GM12878 (cell line): Measurements from ENCODE around the gene CACNA1E. TPM values are rescaled to one million over a fixed set of nuclear protein-coding genes. Genes with fewer than 3 reads are reported as not detected.

Source experiments
- BHLHE40 ChIP-seq, 2 experiments: fragments of 450-650 bp in 1 of 2; IDR thresholded peaks; 2 replicates each; pipeline ENCODE4 v1.6.1; 2011 to 2017; ENCODE audit warnings: low read depth in 2 of 2, borderline replicate concordance in 1 of 2, improper control_type of control experiment in 1 of 2, low read length in 1 of 2, mild to moderate bottlenecking in 1 of 2
- BRCA1 ChIP-seq: IDR thresholded peaks from 2 replicates; pipeline ENCODE4 v1.6.1; 2011; ENCODE audit warnings: low read depth, low read length, improper control_type of control experiment
- DPF2 ChIP-seq: fragments of 450-650 bp; IDR thresholded peaks from 2 replicates; pipeline ENCODE4 v1.6.1; 2017; ENCODE audit warnings: mild to moderate bottlenecking
- EED ChIP-seq: sonication (generic); IDR thresholded peaks from 2 replicates; pipeline ENCODE4 v1.6.1; 2016; ENCODE audit warnings: antibody characterized with exemption, low read depth
- EGR1 ChIP-seq, 2 experiments: IDR thresholded peaks; 1 replicate in 1 of 2; 2 replicates in 1 of 2; pipeline ENCODE4 v1.6.1; 2011 to 2012; ENCODE audit warnings: low read depth in 2 of 2, low read length in 2 of 2, borderline replicate concordance in 1 of 2, mild to moderate bottlenecking in 1 of 2, moderate library complexity in 1 of 2
- EP300 ChIP-seq, 2 experiments: fragments of 150-350 bp in 1 of 2; IDR thresholded peaks; 2 replicates each; pipeline ENCODE4 v1.6.1; 2011 to 2012; ENCODE audit warnings: low read depth in 2 of 2, low read length in 2 of 2, borderline replicate concordance in 1 of 2, improper control_type of control experiment in 1 of 2, inconsistent platforms in 1 of 2; ENCODE audit not compliant: control insufficient read depth in 1 of 2
- EZH2 ChIP-seq: IDR thresholded peaks from 2 replicates; pipeline ENCODE4 v1.6.1; 2012; ENCODE audit warnings: low read depth, mild to moderate bottlenecking, control low read depth, inconsistent platforms, low read length, borderline replicate concordance; ENCODE audit not compliant: control insufficient read depth
- IRF4 ChIP-seq: IDR thresholded peaks from 2 replicates; pipeline ENCODE4 v1.6.1; 2011; ENCODE audit warnings: low read depth, low read length
- MEF2A ChIP-seq: IDR thresholded peaks from 2 replicates; pipeline ENCODE4 v1.6.1; 2011; ENCODE audit warnings: low read depth, mild to moderate bottlenecking, low read length, moderate library complexity; ENCODE audit not compliant: insufficient read depth
- MEF2B ChIP-seq: fragments of 450-650 bp; IDR thresholded peaks from 2 replicates; pipeline ENCODE4 v1.6.1; 2018; ENCODE audit warnings: mild to moderate bottlenecking, moderate library complexity; ENCODE audit not compliant: partially characterized antibody, poor library complexity, severe bottlenecking
- MTA2 ChIP-seq: fragments of 450-650 bp; IDR thresholded peaks from 2 replicates; pipeline ENCODE4 v1.6.1; 2016; ENCODE audit warnings: low read depth, mild to moderate bottlenecking, moderate library complexity
- POU2F2 ChIP-seq: IDR thresholded peaks from 3 replicates; pipeline ENCODE4 v1.6.1; 2011; ENCODE audit warnings: low read depth, mild to moderate bottlenecking, low read length, borderline replicate concordance
- RCOR1 ChIP-seq: conservative IDR thresholded peaks from 2 replicates; pipeline ENCODE4 v1.6.1; 2012; ENCODE audit warnings: low read depth, low read length, improper control_type of control experiment
- RUNX3 ChIP-seq: IDR thresholded peaks from 2 replicates; pipeline ENCODE4 v1.6.1; 2012; ENCODE audit warnings: low read length, inconsistent platforms
- TCF12 ChIP-seq: IDR thresholded peaks from 2 replicates; pipeline ENCODE4 v1.6.1; 2011; ENCODE audit warnings: low read depth, mild to moderate bottlenecking, low read length
- polyA plus RNA-seq, 11 experiments: library from polyadenylated mRNA; depleted of rRNA in 4 of 11; unstranded in 6 of 11; stranded (reverse) in 5 of 11; fragments of >200 nt; fragmentation: Nextera tagmentation in 4 of 11; fragmentation: Illumina TruSeq in 1 of 11; extraction: Ambion mirVana in 4 of 11; extraction: Trizol in 1 of 11; gene quantifications; 1 replicate in 1 of 11; 2 replicates in 10 of 11; pipeline versions ENCODE4 v1.2.1 to v1.2.3, GENCODE V29; 2011 to 2016; ENCODE audit warnings: inconsistent platforms in 2 of 11, missing spikeins in 2 of 11, low read depth in 1 of 11
- total RNA-seq, 4 experiments: library from RNA; depleted of rRNA in 3 of 4; stranded (reverse); fragments of >200 nt in 3 of 4; fragmentation: Illumina TruSeq in 1 of 4; extraction: Trizol in 1 of 4; gene quantifications; 2 replicates each; pipeline versions ENCODE4 v1.2.1 to v1.2.3, GENCODE V29; 2013 to 2021
- TF ChIP-seq, protein P1 (sequence below): IDR thresholded peaks from 2 replicates; pipeline ENCODE4 v1.6.1; 2011; ENCODE audit warnings: low read depth, mild to moderate bottlenecking, low read length, moderate library complexity, borderline replicate concordance; ENCODE audit errors: extremely low read depth
- TF ChIP-seq, protein P2 (sequence below): fragments of 450-650 bp; formaldehyde crosslinking; IDR thresholded peaks from 2 replicates; pipeline ENCODE4 v1.5.0; 2022; ENCODE audit warnings: mild to moderate bottlenecking, missing genetic modification characterization
- TF ChIP-seq, protein P3 (sequence below): IDR thresholded peaks from 2 replicates; pipeline ENCODE4 v1.6.1; 2011; ENCODE audit warnings: borderline replicate concordance, low read depth, mild to moderate bottlenecking, moderate library complexity, low read length; ENCODE audit not compliant: insufficient read depth, poor library complexity, severe bottlenecking
- TF ChIP-seq, protein P4 (sequence below): IDR thresholded peaks from 2 replicates; pipeline ENCODE4 v1.6.1; 2012; ENCODE audit warnings: low read depth, low read length, improper control_type of control experiment
- TF ChIP-seq, protein P5 (sequence below): fragments of 450-650 bp; IDR thresholded peaks from 2 replicates; pipeline ENCODE4 v1.6.1; 2017; ENCODE audit warnings: mild to moderate bottlenecking, low read depth, inconsistent platforms; ENCODE audit not compliant: poor library complexity, severe bottlenecking

The CACNA1E gene
- total and polyA plus RNA-seq, 10 of the 15 experiments (the other 5 are each of a cell fraction or from before 2014, with no cell fraction given): 0.57 to 22.0 (median 8.5) TPM

DNA sequence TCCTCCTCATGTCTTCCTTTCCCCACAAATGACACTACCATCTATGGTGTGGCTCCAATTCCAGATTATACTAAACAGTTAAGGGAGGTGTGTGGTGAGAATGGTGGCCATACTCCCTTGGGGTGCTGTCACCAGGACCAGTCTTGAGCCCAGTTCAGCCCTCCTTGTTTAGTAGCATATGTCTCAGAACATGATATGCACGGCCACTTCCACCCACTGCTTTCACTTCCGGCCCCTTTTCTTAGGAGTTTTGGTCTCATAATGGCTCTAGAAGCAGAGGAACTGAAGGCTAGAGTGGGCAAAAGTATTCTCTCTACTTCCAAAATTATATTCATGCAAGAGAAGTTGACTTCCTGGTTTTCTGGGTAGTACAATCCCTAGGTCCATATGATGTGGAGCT lies 45.3 kb upstream of the CACNA1E start (continued):
- TF ChIP-seq, protein P1, sequence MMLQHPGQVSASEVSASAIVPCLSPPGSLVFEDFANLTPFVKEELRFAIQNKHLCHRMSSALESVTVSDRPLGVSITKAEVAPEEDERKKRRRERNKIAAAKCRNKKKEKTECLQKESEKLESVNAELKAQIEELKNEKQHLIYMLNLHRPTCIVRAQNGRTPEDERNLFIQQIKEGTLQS: no peak
- 0 out of 2 replicates have a peak, but pooled peaks have one; percentile 40 for TF ChIP-seq DPF2
- no peak for TF ChIP-seq MTA2
- peak; percentile 90 for TF ChIP-seq EED
- peak in 1 of 2 experiments; percentile 88; a peak in 2 of 3 replicates for TF ChIP-seq EGR1 (IDR thresholded peaks at IDR 0.05; ENCODE audit: borderline replicate concordance in 1 of 2, low read depth in 2 of 2, low read length in 2 of 2)
- TF ChIP-seq RUNX3: peak; percentile 70
- TF ChIP-seq, protein P2, sequence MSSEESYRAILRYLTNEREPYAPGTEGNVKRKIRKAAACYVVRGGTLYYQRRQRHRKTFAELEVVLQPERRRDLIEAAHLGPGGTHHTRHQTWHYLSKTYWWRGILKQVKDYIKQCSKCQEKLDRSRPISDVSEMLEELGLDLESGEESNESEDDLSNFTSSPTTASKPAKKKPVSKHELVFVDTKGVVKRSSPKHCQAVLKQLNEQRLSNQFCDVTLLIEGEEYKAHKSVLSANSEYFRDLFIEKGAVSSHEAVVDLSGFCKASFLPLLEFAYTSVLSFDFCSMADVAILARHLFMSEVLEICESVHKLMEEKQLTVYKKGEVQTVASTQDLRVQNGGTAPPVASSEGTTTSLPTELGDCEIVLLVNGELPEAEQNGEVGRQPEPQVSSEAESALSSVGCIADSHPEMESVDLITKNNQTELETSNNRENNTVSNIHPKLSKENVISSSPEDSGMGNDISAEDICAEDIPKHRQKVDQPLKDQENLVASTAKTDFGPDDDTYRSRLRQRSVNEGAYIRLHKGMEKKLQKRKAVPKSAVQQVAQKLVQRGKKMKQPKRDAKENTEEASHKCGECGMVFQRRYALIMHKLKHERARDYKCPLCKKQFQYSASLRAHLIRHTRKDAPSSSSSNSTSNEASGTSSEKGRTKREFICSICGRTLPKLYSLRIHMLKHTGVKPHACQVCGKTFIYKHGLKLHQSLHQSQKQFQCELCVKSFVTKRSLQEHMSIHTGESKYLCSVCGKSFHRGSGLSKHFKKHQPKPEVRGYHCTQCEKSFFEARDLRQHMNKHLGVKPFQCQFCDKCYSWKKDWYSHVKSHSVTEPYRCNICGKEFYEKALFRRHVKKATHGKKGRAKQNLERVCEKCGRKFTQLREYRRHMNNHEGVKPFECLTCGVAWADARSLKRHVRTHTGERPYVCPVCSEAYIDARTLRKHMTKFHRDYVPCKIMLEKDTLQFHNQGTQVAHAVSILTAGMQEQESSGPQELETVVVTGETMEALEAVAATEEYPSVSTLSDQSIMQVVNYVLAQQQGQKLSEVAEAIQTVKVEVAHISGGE (CRISPR knock-in tag): no peak
- TF ChIP-seq, protein P3, sequence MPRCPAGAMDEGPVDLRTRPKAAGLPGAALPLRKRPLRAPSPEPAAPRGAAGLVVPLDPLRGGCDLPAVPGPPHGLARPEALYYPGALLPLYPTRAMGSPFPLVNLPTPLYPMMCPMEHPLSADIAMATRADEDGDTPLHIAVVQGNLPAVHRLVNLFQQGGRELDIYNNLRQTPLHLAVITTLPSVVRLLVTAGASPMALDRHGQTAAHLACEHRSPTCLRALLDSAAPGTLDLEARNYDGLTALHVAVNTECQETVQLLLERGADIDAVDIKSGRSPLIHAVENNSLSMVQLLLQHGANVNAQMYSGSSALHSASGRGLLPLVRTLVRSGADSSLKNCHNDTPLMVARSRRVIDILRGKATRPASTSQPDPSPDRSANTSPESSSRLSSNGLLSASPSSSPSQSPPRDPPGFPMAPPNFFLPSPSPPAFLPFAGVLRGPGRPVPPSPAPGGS: peak; percentile 76
- TF ChIP-seq RCOR1: no peak
- TF ChIP-seq BRCA1: no peak
- TF ChIP-seq, protein P4, sequence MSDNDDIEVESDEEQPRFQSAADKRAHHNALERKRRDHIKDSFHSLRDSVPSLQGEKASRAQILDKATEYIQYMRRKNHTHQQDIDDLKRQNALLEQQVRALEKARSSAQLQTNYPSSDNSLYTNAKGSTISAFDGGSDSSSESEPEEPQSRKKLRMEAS: no peak
- no peak; the same call in 2 of the 3 replicates for TF ChIP-seq POU2F2
- TF ChIP-seq, protein P5, sequence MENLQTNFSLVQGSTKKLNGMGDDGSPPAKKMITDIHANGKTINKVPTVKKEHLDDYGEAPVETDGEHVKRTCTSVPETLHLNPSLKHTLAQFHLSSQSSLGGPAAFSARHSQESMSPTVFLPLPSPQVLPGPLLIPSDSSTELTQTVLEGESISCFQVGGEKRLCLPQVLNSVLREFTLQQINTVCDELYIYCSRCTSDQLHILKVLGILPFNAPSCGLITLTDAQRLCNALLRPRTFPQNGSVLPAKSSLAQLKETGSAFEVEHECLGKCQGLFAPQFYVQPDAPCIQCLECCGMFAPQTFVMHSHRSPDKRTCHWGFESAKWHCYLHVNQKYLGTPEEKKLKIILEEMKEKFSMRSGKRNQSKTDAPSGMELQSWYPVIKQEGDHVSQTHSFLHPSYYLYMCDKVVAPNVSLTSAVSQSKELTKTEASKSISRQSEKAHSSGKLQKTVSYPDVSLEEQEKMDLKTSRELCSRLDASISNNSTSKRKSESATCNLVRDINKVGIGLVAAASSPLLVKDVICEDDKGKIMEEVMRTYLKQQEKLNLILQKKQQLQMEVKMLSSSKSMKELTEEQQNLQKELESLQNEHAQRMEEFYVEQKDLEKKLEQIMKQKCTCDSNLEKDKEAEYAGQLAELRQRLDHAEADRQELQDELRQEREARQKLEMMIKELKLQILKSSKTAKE: no peak
- no peak for TF ChIP-seq EZH2
- TF ChIP-seq EP300 (IDR thresholded peaks at IDR 0.05; ENCODE audit: borderline replicate concordance in 1 of 2, control insufficient read depth in 1 of 2, low read depth in 2 of 2, low read length in 2 of 2): 0 out of 4 replicates have a peak, but pooled peaks of 1 of the 2 experiments have one; percentile 16
- TF ChIP-seq BHLHE40 (IDR thresholded peaks at IDR 0.05; ENCODE audit: borderline replicate concordance in 1 of 2, low read depth in 2 of 2, low read length in 1 of 2): peak in 1 of 2 experiments; percentile 49; a peak in 2 of 4 replicates
- peak; percentile 77; the same call in 1 of the 2 replicates for TF ChIP-seq IRF4
- peak; percentile 59; the same call in 1 of the 2 replicates for TF ChIP-seq MEF2A
- peak; percentile 67 for TF ChIP-seq MEF2B
- TF ChIP-seq TCF12: 0 out of 2 replicates have a peak, but pooled peaks have one; percentile 30
